ENCODE results near the gene TP63.

DNA sequence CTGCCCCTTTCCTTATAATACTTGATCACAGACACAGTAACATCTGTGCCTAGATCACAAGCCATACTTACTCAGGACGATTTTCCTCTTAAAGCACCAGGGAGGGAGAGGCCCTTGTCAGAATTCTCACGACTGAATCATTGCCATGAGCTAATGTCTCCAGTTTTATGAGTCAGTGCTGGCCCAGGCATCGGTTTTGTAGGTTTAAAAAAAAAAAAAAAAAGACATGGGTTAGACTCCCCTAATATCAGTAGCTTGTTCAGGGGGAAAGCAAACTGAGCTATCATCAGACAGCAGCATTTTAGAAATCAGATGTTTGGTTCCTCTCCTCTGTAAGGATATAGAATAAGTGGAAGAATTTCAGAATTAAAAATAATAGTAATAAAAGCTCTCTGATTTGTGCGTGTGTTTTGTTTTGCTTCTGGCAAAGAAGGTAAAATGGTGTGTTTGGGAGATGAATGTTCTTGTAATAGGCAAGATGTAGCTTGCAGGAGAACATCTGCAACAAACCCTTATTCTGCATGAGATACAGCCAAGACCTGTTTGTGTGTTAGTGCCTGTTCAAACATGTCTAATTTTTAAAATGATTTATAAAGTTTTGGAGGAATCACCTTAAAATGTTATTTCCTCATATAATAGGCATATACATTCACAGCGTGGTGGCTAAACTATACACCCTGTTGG is 193.6 kb downstream of the TP63 start:
- TF ChIP-seq, protein P1, sequence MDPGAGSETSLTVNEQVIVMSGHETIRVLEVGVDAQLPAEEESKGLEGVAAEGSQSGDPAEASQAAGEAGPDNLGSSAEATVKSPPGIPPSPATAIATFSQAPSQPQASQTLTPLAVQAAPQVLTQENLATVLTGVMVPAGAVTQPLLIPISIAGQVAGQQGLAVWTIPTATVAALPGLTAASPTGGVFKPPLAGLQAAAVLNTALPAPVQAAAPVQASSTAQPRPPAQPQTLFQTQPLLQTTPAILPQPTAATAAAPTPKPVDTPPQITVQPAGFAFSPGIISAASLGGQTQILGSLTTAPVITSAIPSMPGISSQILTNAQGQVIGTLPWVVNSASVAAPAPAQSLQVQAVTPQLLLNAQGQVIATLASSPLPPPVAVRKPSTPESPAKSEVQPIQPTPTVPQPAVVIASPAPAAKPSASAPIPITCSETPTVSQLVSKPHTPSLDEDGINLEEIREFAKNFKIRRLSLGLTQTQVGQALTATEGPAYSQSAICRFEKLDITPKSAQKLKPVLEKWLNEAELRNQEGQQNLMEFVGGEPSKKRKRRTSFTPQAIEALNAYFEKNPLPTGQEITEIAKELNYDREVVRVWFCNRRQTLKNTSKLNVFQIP (CRISPR knock-in tag; IDR thresholded peaks at IDR 0.05; ENCODE audit: borderline replicate concordance, low read depth): no peak
- no peak for TF ChIP-seq ESRRG (CRISPR knock-in tag; IDR thresholded peaks at IDR 0.05)
- TF ChIP-seq, protein P2, sequence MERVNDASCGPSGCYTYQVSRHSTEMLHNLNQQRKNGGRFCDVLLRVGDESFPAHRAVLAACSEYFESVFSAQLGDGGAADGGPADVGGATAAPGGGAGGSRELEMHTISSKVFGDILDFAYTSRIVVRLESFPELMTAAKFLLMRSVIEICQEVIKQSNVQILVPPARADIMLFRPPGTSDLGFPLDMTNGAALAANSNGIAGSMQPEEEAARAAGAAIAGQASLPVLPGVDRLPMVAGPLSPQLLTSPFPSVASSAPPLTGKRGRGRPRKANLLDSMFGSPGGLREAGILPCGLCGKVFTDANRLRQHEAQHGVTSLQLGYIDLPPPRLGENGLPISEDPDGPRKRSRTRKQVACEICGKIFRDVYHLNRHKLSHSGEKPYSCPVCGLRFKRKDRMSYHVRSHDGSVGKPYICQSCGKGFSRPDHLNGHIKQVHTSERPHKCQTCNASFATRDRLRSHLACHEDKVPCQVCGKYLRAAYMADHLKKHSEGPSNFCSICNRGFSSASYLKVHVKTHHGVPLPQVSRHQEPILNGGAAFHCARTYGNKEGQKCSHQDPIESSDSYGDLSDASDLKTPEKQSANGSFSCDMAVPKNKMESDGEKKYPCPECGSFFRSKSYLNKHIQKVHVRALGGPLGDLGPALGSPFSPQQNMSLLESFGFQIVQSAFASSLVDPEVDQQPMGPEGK (CRISPR knock-in tag; IDR thresholded peaks at IDR 0.05; ENCODE audit: borderline replicate concordance): no peak
- TF ChIP-seq GLIS3 (CRISPR knock-in tag; IDR thresholded peaks at IDR 0.05): no peak
- TF ChIP-seq, protein P3, sequence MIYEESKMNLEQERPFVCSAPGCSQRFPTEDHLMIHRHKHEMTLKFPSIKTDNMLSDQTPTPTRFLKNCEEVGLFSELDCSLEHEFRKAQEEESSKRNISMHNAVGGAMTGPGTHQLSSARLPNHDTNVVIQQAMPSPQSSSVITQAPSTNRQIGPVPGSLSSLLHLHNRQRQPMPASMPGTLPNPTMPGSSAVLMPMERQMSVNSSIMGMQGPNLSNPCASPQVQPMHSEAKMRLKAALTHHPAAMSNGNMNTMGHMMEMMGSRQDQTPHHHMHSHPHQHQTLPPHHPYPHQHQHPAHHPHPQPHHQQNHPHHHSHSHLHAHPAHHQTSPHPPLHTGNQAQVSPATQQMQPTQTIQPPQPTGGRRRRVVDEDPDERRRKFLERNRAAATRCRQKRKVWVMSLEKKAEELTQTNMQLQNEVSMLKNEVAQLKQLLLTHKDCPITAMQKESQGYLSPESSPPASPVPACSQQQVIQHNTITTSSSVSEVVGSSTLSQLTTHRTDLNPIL (CRISPR knock-in tag; IDR thresholded peaks at IDR 0.05; ENCODE audit: low read depth): no peak
- no peak for TF ChIP-seq PPARA (CRISPR knock-in tag; IDR thresholded peaks at IDR 0.05; ENCODE audit: borderline replicate concordance)
- TF ChIP-seq, protein P4, sequence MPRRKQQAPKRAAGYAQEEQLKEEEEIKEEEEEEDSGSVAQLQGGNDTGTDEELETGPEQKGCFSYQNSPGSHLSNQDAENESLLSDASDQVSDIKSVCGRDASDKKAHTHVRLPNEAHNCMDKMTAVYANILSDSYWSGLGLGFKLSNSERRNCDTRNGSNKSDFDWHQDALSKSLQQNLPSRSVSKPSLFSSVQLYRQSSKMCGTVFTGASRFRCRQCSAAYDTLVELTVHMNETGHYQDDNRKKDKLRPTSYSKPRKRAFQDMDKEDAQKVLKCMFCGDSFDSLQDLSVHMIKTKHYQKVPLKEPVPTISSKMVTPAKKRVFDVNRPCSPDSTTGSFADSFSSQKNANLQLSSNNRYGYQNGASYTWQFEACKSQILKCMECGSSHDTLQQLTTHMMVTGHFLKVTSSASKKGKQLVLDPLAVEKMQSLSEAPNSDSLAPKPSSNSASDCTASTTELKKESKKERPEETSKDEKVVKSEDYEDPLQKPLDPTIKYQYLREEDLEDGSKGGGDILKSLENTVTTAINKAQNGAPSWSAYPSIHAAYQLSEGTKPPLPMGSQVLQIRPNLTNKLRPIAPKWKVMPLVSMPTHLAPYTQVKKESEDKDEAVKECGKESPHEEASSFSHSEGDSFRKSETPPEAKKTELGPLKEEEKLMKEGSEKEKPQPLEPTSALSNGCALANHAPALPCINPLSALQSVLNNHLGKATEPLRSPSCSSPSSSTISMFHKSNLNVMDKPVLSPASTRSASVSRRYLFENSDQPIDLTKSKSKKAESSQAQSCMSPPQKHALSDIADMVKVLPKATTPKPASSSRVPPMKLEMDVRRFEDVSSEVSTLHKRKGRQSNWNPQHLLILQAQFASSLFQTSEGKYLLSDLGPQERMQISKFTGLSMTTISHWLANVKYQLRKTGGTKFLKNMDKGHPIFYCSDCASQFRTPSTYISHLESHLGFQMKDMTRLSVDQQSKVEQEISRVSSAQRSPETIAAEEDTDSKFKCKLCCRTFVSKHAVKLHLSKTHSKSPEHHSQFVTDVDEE (CRISPR knock-in tag; IDR thresholded peaks at IDR 0.05): no peak
- TF ChIP-seq OSR1 (CRISPR knock-in tag; IDR thresholded peaks at IDR 0.05): no peak

Data from SK-N-SH treated with all-trans-retinoic acid at 6 μM for 48 hours (cell line).